ENCODE results near the gene TUBA1A.
"Not testable (repeated sequence)": the region's sequence is repeated elsewhere in the genome, so short reads cannot be mapped to it uniquely, and the experiment has no call there.

TUBA1A gene

DNA sequence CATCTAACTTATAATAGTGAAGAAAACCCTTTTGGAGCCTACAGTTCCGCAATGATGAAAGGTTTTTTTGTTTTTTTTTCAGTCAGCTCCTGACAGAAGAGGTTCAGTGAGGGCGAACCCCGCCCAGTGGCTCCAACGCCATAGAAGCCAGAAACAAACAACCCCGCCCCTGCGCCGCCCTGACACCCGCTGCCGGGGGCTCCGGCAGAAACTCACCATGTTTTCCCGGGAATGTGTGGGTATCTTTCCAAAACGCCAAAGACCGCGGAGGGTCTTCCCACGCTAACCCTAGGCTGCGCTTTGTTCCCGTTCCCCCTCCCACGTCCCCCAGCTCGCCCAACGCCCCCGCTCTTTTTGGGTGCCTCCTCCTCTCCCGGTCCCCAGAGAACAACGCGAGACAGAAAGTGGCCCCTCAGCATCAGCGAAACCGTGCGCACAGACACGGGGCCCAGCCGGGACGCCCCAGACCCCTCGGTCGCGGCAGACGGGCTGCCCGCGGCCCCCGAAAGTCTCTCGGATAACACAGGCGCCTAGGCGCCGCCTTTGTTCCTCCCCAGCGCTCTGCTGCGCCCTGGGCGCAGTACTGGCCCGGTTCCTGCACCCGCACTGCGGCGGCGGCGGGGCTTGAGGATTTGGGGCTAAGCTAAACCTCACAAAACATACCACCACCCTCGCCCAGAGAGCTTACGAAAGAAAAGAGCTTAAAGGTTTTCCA, 522 bp downstream of the TUBA1A start:
- H3K36me3 ChIP-seq (ENCODE audit: control insufficient read depth, insufficient read depth, low read length) = peaks cover 37% of the 10 kb centered on the region
- WGBS, 2 experiments (ENCODE audit: insufficient coverage in 2 of 2) = 0% methylated on average over 35 to 40 of the region's 52 CpGs
- no peaks in the 10 kb centered on the region for H3K9me3 ChIP-seq (ENCODE audit: control insufficient read depth, low read length)
- H3K4me1 ChIP-seq (ENCODE audit: control insufficient read depth, insufficient read depth, low read length, poor library complexity, severe bottlenecking) = peaks cover 3% of the 10 kb centered on the region
- H3K27ac ChIP-seq (ENCODE audit: low read depth, low read length, severe bottlenecking) = peak overlapping the region; percentile 94
- peak overlapping the region; percentile 100 for H3K4me3 ChIP-seq (ENCODE audit: extremely low read depth, insufficient read depth, low read length, poor library complexity, severe bottlenecking)

- Histone ChIP-seq H3K36me3 (ENCODE audit: control insufficient read depth, insufficient read depth, low read length) (peaks cover 37% of the 10 kb centered on the region), H3K4me3 (ENCODE audit: extremely low read depth, insufficient read depth, low read length, poor library complexity, severe bottlenecking) (peak overlapping the region; percentile 100), H3K9me3 (ENCODE audit: control insufficient read depth, low read length) (no peaks in the 10 kb centered on the region), H3K4me1 (ENCODE audit: control insufficient read depth, insufficient read depth, low read length, poor library complexity, severe bottlenecking) (peaks cover 3% of the 10 kb centered on the region), H3K27ac (ENCODE audit: low read depth, low read length, severe bottlenecking) (peak overlapping the region; percentile 60)
- 70 to 80% methylated on average over 2 to 3 of the region's 5 CpGs for WGBS, 2 experiments (ENCODE audit: insufficient coverage in 2 of 2)
Observed at GRCh38 chr12:49187184-49187583, 1.7 kb downstream of the TUBA1A start.

DNA sequence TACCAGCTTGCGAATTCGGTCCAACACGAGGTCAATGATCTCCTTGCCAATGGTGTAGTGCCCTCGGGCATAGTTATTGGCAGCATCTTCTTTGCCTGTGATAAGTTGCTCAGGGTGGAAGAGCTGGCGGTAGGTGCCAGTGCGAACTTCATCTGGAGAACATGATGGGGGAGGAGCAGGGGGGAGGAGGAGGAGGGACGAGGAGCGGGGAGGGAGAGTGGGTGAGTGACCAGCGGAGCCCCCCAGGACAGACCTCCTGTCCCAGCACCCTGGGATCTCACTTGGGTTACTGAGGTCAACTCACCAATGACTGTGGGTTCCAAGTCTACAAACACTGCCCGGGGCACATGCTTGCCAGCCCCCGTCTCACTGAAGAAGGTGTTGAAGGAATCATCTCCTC, 2.6 kb downstream of the TUBA1A start:
- H3K9me3 ChIP-seq (ENCODE audit: control insufficient read depth, low read length); H3K4me1 ChIP-seq (ENCODE audit: control insufficient read depth, insufficient read depth, low read length, poor library complexity, severe bottlenecking); H3K27ac ChIP-seq (ENCODE audit: low read depth, low read length, severe bottlenecking): not testable (repeated sequence)
- WGBS, 2 experiments (ENCODE audit: insufficient coverage in 2 of 2) = 98 to 100% methylated on average over 3 to 5 of the region's 11 CpGs
- peak overlapping the region; percentile 100 for H3K4me3 ChIP-seq (ENCODE audit: extremely low read depth, insufficient read depth, low read length, poor library complexity, severe bottlenecking)
- peaks cover 37% of the 10 kb centered on the region for H3K36me3 ChIP-seq (ENCODE audit: control insufficient read depth, insufficient read depth, low read length)

DNA sequence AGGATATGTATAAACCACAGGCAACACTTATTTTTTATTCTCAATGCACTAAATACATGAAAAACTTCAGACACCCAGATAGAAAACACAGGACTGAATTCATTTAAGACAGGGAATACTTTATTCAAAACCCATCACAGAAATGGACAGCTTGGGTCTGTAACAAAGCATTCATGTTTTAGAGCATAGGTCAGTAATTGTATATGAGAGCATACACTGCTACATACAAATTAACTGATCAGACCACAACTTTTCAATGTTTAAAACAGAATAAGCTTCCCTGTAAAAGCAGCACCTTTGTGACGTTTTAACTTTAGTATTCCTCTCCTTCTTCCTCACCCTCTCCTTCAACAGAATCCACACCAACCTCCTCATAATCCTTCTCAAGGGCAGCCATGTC, 4.2 kb downstream of the TUBA1A start:
- WGBS, 2 experiments (ENCODE audit: insufficient coverage in 2 of 2) = 100% methylated on average over 1 of the region's 1 CpG
- not testable (repeated sequence) for H3K4me1 ChIP-seq (ENCODE audit: control insufficient read depth, insufficient read depth, low read length, poor library complexity, severe bottlenecking); H3K4me3 ChIP-seq (ENCODE audit: extremely low read depth, insufficient read depth, low read length, poor library complexity, severe bottlenecking); H3K27ac ChIP-seq (ENCODE audit: low read depth, low read length, severe bottlenecking); H3K9me3 ChIP-seq (ENCODE audit: control insufficient read depth, low read length)
- peaks cover 37% of the 10 kb centered on the region for H3K36me3 ChIP-seq (ENCODE audit: control insufficient read depth, insufficient read depth, low read length)

DNA sequence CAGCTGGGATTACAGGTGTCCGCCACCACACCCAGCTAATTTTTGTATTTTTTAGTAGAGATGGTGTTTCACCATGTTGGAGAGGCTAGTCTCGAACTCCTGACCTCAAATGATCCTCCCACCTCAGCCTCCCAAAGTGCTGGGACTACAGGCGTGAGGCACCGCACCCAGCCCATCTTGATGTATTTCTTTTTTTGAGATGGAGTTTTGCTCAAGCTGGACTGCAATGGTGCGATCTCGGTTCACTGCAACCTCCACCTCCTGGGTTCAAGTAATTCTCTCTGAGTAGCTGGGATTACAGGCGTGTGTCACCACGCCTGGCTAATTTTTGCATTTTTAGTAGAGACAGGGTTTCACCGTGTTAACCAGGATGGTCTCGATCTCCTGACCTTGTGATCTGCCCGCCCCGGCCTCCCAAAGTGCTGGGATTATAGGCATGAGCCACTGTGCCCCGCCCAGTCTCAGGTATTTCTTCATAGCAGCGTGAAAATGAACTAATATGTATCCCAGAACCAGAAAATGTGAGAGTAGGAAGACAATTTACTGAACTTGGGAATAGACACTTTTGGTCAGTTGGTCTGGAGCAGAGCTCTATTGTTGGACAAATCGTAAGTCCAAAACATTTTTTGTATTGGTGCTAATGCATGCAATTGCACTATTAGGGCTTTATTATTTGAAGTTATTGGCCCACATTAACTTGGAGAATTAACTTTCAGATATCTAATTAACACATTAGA, 5.5 kb downstream of the TUBA1A start:
- not testable (repeated sequence) for H3K9me3 ChIP-seq (ENCODE audit: control insufficient read depth, low read length); H3K4me1 ChIP-seq (ENCODE audit: control insufficient read depth, insufficient read depth, low read length, poor library complexity, severe bottlenecking); H3K27ac ChIP-seq (ENCODE audit: low read depth, low read length, severe bottlenecking); H3K4me3 ChIP-seq (ENCODE audit: extremely low read depth, insufficient read depth, low read length, poor library complexity, severe bottlenecking)
- peaks cover 37% of the 10 kb centered on the region for H3K36me3 ChIP-seq (ENCODE audit: control insufficient read depth, insufficient read depth, low read length)
- 94% methylated on average over 10 to 11 of the region's 15 CpGs for WGBS, 2 experiments (ENCODE audit: insufficient coverage in 2 of 2)

DNA sequence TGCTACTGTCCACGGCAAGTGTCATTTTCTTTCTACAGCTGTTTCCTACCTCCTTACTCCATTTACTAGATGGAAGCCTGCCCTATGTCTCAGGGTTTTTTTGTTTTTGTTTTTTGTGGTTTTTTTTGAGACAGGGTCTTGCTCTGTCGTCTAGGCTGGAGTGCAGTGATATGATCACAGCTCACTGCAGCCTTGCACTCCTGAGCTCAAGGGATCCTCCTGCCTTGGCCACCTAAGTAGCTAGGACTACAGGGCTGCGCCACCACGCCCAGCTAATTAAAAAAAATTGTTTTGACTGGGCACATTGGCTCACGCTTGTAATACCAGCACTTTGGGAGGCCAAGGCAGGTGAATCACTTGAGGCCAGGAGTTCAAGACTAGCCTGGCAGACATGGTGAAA, 14.7 kb downstream of the TUBA1A start:
- Histone ChIP-seq H3K4me3 (ENCODE audit: extremely low read depth, insufficient read depth, low read length, poor library complexity, severe bottlenecking) (no peak overlapping the region), H3K36me3 (ENCODE audit: control insufficient read depth, insufficient read depth, low read length) (no peaks in the 10 kb centered on the region), H3K9me3 (ENCODE audit: control insufficient read depth, low read length) (peaks cover 7% of the 10 kb centered on the region), H3K4me1 (ENCODE audit: control insufficient read depth, insufficient read depth, low read length, poor library complexity, severe bottlenecking) (no peaks in the 10 kb centered on the region), H3K27ac (ENCODE audit: low read depth, low read length, severe bottlenecking) (no peak overlapping the region)
- 89% methylated on average over 4 to 5 of the region's 5 CpGs for WGBS, 2 experiments (ENCODE audit: insufficient coverage in 2 of 2)

DNA sequence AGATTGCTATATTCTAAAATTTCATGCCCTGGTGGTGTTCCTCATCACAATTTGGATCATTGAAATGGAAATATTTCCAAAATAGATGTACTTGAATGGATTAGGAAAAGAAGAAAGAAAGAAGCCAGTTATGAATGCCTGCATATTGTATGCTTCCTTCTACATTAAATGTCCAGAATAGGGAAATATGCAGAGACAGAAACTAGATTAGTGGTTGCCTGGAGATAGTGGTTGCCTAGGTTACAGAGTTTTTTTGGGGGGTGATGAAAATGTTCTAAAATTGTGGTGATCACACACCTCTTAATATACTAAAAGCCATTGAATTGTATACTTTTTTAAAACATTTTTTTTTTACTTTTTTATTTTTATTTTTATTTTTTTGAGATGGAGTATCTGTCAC, 18.0 kb downstream of the TUBA1A start:
- no peak overlapping the region for H3K27ac ChIP-seq (ENCODE audit: low read depth, low read length, severe bottlenecking)
- H3K4me1 ChIP-seq (ENCODE audit: control insufficient read depth, insufficient read depth, low read length, poor library complexity, severe bottlenecking) = no peaks in the 10 kb centered on the region

DNA sequence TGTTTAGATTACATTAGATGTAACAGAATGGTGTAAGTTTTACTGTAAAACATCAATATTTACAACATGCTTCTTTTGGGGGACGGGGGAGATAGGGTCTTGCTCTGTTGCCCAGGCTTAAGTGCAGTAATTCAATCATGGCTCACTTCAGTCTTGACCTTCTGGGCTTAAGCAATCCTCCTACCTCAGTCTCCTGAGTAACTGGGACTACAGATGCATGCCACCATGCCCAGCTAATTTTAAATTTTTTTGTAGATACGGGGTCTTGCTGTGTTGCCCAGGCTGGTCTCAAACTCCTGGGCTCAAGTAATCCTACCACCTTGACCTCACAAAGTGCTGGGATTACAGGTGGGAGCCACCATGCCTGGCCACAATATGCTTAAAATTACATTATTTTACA, 23.8 kb downstream of the TUBA1A start:
- WGBS, 2 experiments (ENCODE audit: insufficient coverage in 2 of 2) = 80 to 91% methylated on average over 1 of the region's 2 CpGs

More for the DNA sequence above, 18.0 kb downstream of the TUBA1A start:
- Histone ChIP-seq H3K36me3 (ENCODE audit: control insufficient read depth, insufficient read depth, low read length) (no peaks in the 10 kb centered on the region), H3K4me3 (ENCODE audit: extremely low read depth, insufficient read depth, low read length, poor library complexity, severe bottlenecking) (no peak overlapping the region), H3K9me3 (ENCODE audit: control insufficient read depth, low read length) (no peaks in the 10 kb centered on the region)

DNA sequence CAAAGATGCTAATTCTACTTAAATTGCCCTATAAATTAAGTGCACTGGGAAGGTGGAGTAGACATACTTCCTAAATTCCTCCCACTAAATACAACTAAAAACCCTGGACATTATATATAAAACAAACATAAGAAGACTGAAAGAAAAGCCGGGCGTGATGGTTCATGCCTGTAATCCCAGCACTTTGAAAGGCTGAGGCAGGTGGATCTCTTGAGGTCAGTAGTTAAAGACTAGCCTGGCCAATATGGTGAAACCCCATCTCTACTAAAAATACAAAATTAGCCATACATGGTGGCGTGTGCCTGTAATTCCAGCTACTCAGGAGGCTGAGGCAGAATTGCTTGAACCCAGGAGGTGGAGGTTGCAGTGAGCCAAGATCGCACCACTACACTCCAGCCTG, 27.0 kb downstream of the TUBA1A start:
- not testable (repeated sequence) for H3K9me3 ChIP-seq (ENCODE audit: control insufficient read depth, low read length); H3K4me1 ChIP-seq (ENCODE audit: control insufficient read depth, insufficient read depth, low read length, poor library complexity, severe bottlenecking); H3K4me3 ChIP-seq (ENCODE audit: extremely low read depth, insufficient read depth, low read length, poor library complexity, severe bottlenecking); H3K36me3 ChIP-seq (ENCODE audit: control insufficient read depth, insufficient read depth, low read length); H3K27ac ChIP-seq (ENCODE audit: low read depth, low read length, severe bottlenecking)
- WGBS, 2 experiments (ENCODE audit: insufficient coverage in 2 of 2) = 78 to 89% methylated on average over 1 to 2 of the region's 4 CpGs

More for the DNA sequence above, 23.8 kb downstream of the TUBA1A start:
- H3K9me3 ChIP-seq (ENCODE audit: control insufficient read depth, low read length) = no peaks in the 10 kb centered on the region
- H3K36me3 ChIP-seq (ENCODE audit: control insufficient read depth, insufficient read depth, low read length) = no peaks in the 10 kb centered on the region
- H3K27ac ChIP-seq (ENCODE audit: low read depth, low read length, severe bottlenecking) = no peak overlapping the region
- no peaks in the 10 kb centered on the region for H3K4me1 ChIP-seq (ENCODE audit: control insufficient read depth, insufficient read depth, low read length, poor library complexity, severe bottlenecking)
- no peak overlapping the region for H3K4me3 ChIP-seq (ENCODE audit: extremely low read depth, insufficient read depth, low read length, poor library complexity, severe bottlenecking)

DNA sequence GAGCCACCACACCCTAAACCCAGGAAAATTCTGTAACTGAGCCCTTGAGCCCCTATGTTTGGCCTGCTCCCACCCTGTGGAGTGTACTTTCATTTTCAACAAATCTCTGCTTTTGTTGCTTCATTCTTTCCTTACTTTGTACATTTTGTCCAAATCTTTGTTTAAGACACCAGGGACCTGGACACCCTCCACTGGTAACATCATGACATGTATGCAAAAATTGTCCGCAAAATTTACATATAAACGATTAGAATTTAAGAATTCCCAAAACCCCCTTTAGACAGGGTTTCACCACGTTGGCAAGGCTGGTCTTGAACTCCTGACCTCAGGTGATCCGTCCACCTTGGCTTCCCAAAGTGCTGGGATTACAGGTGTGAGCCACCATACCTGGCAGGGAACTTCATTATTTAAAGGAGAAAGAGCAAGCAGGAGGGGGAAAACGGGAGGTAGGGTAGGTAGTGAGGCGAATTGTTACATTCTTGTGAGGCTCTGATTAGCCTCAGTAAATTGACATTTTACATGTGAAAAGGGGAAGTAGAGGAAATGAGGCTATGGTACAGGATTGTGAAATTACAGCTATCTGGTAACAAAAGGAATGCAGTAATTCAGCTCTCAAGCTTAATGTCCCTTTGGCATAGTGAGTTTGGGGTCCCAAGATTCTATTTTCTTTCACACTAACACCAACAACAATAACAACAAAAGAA, 27.6 kb downstream of the TUBA1A start:
- WGBS, 2 experiments (ENCODE audit: insufficient coverage in 2 of 2) = 85 to 97% methylated on average over 4 to 6 of the region's 6 CpGs
- Histone ChIP-seq H3K4me1 (ENCODE audit: control insufficient read depth, insufficient read depth, low read length, poor library complexity, severe bottlenecking) (no peaks in the 10 kb centered on the region), H3K27ac (ENCODE audit: low read depth, low read length, severe bottlenecking) (no peak overlapping the region), H3K36me3 (ENCODE audit: control insufficient read depth, insufficient read depth, low read length) (no peaks in the 10 kb centered on the region), H3K9me3 (ENCODE audit: control insufficient read depth, low read length) (no peaks in the 10 kb centered on the region), H3K4me3 (ENCODE audit: extremely low read depth, insufficient read depth, low read length, poor library complexity, severe bottlenecking) (no peak overlapping the region)

- Histone ChIP-seq H3K9me3 (ENCODE audit: control insufficient read depth, low read length) (no peaks in the 10 kb centered on the region), H3K4me3 (ENCODE audit: extremely low read depth, insufficient read depth, low read length, poor library complexity, severe bottlenecking) (no peak overlapping the region), H3K4me1 (ENCODE audit: control insufficient read depth, insufficient read depth, low read length, poor library complexity, severe bottlenecking) (no peaks in the 10 kb centered on the region), H3K36me3 (ENCODE audit: control insufficient read depth, insufficient read depth, low read length) (no peaks in the 10 kb centered on the region), H3K27ac (ENCODE audit: low read depth, low read length, severe bottlenecking) (no peak overlapping the region)
- WGBS, 2 experiments (ENCODE audit: insufficient coverage in 2 of 2) = 50 to 75% methylated on average over 1 to 2 of the region's 2 CpGs
Observed at GRCh38 chr12:49160399-49160798, 28.5 kb downstream of the TUBA1A start.
